Ishikawa (cell line): Measurements from ENCODE around the gene TP53.

Source experiments
- CEBPB ChIP-seq: IDR thresholded peaks from 2 replicates; pipeline ENCODE4 v1.6.1; 2012
- CREB1 ChIP-seq: IDR thresholded peaks from 2 replicates; pipeline ENCODE4 v1.6.1; 2012; ENCODE audit warnings: low read depth
- EGR1 ChIP-seq: IDR thresholded peaks from 2 replicates; pipeline ENCODE4 v1.6.1; 2012
- EP300 ChIP-seq: IDR thresholded peaks from 2 replicates; pipeline ENCODE4 v1.6.1; 2012; ENCODE audit warnings: borderline replicate concordance
- FOXM1 ChIP-seq: IDR thresholded peaks from 2 replicates; pipeline ENCODE4 v1.6.1; 2012; ENCODE audit warnings: low read depth, borderline replicate concordance
- NFIC ChIP-seq: IDR thresholded peaks from 2 replicates; pipeline ENCODE4 v1.6.1; 2012
- RAD21 ChIP-seq: IDR thresholded peaks from 2 replicates; pipeline ENCODE4 v1.6.1; 2012; ENCODE audit warnings: low read depth
- TAF1 ChIP-seq: IDR thresholded peaks from 2 replicates; pipeline ENCODE4 v1.6.1; 2012; ENCODE audit warnings: low read depth, mild to moderate bottlenecking
- TCF12 ChIP-seq: IDR thresholded peaks from 2 replicates; pipeline ENCODE4 v1.6.1; 2012; ENCODE audit warnings: low read depth
- TEAD4 ChIP-seq: IDR thresholded peaks from 2 replicates; pipeline ENCODE4 v1.6.1; 2012
- USF1 ChIP-seq: IDR thresholded peaks from 2 replicates; pipeline ENCODE4 v1.6.1; 2012
- YY1 ChIP-seq: IDR thresholded peaks from 2 replicates; pipeline ENCODE4 v1.6.1; 2012; ENCODE audit warnings: low read depth
- ZBTB7A ChIP-seq: IDR thresholded peaks from 2 replicates; pipeline ENCODE4 v1.6.1; 2012; ENCODE audit warnings: low read depth
- TF ChIP-seq, protein P1 (sequence below): IDR thresholded peaks from 2 replicates; pipeline ENCODE4 v1.6.1; 2012; ENCODE audit warnings: low read depth, mild to moderate bottlenecking
- TF ChIP-seq, protein P2 (sequence below): IDR thresholded peaks from 2 replicates; pipeline ENCODE4 v1.6.1; 2012

The TP53 gene

DNA sequence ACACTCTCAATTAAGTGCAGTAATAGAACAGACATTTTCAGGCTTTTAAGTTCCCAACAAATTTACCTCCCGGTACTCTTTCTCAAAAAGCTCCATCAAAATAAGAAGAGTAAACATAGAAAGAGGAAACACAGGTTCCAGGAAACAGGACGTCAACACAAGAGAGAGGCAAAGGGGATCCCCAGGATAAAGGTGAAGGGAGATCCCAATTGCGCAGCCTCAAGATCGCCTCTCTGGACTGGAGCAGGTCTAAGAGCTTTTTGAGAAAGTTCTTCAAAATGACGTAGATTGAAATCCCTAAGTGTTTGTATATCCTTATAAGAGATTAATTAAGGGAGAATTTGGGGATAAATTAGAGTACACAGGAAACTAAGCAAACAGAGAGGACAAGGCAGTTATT, 68.7 kb downstream of the TP53 start:
- TF ChIP-seq TEAD4 = no peak
- TF ChIP-seq, protein P1, sequence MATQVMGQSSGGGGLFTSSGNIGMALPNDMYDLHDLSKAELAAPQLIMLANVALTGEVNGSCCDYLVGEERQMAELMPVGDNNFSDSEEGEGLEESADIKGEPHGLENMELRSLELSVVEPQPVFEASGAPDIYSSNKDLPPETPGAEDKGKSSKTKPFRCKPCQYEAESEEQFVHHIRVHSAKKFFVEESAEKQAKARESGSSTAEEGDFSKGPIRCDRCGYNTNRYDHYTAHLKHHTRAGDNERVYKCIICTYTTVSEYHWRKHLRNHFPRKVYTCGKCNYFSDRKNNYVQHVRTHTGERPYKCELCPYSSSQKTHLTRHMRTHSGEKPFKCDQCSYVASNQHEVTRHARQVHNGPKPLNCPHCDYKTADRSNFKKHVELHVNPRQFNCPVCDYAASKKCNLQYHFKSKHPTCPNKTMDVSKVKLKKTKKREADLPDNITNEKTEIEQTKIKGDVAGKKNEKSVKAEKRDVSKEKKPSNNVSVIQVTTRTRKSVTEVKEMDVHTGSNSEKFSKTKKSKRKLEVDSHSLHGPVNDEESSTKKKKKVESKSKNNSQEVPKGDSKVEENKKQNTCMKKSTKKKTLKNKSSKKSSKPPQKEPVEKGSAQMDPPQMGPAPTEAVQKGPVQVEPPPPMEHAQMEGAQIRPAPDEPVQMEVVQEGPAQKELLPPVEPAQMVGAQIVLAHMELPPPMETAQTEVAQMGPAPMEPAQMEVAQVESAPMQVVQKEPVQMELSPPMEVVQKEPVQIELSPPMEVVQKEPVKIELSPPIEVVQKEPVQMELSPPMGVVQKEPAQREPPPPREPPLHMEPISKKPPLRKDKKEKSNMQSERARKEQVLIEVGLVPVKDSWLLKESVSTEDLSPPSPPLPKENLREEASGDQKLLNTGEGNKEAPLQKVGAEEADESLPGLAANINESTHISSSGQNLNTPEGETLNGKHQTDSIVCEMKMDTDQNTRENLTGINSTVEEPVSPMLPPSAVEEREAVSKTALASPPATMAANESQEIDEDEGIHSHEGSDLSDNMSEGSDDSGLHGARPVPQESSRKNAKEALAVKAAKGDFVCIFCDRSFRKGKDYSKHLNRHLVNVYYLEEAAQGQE = no peak
- TF ChIP-seq YY1 = no peak
- no peak for TF ChIP-seq FOXM1
- no peak for TF ChIP-seq TCF12
- TF ChIP-seq NFIC = no peak
- TF ChIP-seq RAD21 = no peak
- TF ChIP-seq ZBTB7A = no peak
- TF ChIP-seq TAF1 = no peak
- no peak for TF ChIP-seq EP300
- no peak for TF ChIP-seq EGR1
- TF ChIP-seq, protein P2, sequence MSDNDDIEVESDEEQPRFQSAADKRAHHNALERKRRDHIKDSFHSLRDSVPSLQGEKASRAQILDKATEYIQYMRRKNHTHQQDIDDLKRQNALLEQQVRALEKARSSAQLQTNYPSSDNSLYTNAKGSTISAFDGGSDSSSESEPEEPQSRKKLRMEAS = no peak
- TF ChIP-seq CEBPB = no peak
- TF ChIP-seq CREB1 = no peak
- no peak for TF ChIP-seq USF1
